ENCODE data around the gene RBM8A.

Gene RBM8A

DNA sequence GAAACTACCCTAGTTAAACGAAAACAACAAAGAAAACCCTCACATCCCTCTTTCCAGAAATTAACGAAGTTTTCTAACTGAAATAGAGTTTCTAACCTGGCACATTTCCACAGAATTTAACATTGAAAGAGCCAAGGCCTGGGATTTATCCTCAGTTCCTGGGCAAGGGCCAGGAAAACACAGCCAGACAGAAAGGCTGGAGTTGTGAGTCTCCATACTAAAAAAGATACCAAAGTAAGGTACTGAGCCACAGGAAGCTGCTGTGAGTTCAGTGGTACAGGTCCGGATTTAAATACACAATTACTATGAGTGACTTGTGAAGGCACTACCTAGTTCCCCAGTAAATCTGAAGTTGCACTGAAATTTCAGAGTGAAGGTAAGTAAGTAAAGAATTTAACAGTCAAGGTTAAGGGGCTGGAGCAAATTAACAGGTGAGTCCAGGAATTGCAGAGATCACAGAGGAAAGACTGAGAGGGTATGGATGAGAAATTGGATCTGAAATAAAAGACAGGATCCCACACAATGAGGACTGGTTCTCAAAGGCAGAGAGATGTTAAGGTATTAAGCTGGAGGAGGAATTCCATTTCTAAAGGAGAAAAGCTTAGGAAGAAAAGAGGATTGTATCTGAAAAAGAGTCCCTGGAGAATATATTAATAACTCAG, 29.6 kb upstream of the RBM8A start:
- in situ Hi-C loops (cut with HindIII; ENCODE audit: low sequenced_read_pairs) = no loop called here
- peak; percentile 47 for DNase-seq (ENCODE audit: low read depth, low spot score)
- H3K4me3 ChIP-seq (ENCODE audit: low read depth, low read length) = peak overlapping the region; percentile 70
- TF ChIP-seq CTCF (IDR thresholded peaks at IDR 0.05; ENCODE audit: low read depth, low read length) = no peak

GRCh38 chr1:145956361-145956760, 29.1 kb upstream of the RBM8A start:
- peak overlapping the region; percentile 70 for H3K4me3 ChIP-seq (ENCODE audit: low read depth, low read length)
- no peak for DNase-seq (ENCODE audit: low read depth, low spot score)
- no peak for TF ChIP-seq CTCF (IDR thresholded peaks at IDR 0.05; ENCODE audit: low read depth, low read length)
- in situ Hi-C loops (cut with HindIII; ENCODE audit: low sequenced_read_pairs) = no loop called here

DNA sequence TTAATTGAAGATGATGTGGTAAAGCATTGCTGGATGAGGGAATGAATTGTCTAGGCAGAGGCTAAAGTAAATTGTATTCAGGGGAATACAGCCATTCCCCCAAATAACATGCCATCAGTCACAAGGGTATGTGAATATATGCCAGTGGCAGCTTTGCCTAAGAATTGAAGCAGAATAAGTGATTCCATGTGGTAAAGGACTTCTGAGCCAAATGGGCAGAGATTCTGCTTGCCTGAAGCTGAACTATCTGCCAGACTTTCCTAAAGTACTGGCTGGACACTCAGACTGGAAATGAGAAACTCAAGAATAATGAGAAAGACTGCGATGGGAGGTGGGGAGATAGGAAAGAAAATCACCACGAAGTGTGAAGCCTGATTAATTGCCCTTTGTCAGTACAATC, 28.2 kb upstream of the RBM8A start:
- no peak for TF ChIP-seq CTCF (IDR thresholded peaks at IDR 0.05; ENCODE audit: low read depth, low read length)
- in situ Hi-C loops (cut with HindIII; ENCODE audit: low sequenced_read_pairs) = no loop called here
- peak overlapping the region; percentile 12 for H3K4me3 ChIP-seq (ENCODE audit: low read depth, low read length)
- DNase-seq (ENCODE audit: low read depth, low spot score) = peak; percentile 10

DNA sequence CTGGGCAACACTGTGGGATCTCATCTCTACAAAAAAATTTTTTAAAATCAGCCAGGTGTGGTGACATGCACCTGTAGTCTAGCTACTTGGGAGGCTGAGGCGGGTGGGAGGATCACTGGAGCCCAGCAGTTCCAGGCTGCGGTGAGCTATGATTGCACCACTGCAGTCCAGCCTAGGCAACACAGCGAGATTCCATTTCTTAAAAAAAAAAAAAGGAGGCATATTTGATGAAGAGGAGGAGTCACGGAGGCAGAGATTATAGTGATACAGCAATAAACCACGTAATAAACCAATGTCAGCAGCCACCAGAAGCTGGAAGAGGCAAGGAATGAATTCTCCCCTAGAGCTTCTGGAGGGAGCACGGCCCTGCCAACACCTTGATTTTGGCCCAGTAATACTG, 26.6 kb upstream of the RBM8A start:
- TF ChIP-seq CTCF (IDR thresholded peaks at IDR 0.05; ENCODE audit: low read depth, low read length) = no peak
- no peak for DNase-seq (ENCODE audit: low read depth, low spot score)
- H3K4me3 ChIP-seq (ENCODE audit: low read depth, low read length) = no peak overlapping the region
- in situ Hi-C loops (cut with HindIII; ENCODE audit: low sequenced_read_pairs) = no loop called here

- no peak for TF ChIP-seq CTCF (IDR thresholded peaks at IDR 0.05; ENCODE audit: low read depth, low read length)
- DNase-seq (ENCODE audit: low read depth, low spot score) = no peak
- H3K4me3 ChIP-seq (ENCODE audit: low read depth, low read length) = no peak overlapping the region
- in situ Hi-C loops (cut with HindIII; ENCODE audit: low sequenced_read_pairs) = no loop called here
Measured at GRCh38 chr1:145952903-145953302, 25.6 kb upstream of the RBM8A start.

DNA sequence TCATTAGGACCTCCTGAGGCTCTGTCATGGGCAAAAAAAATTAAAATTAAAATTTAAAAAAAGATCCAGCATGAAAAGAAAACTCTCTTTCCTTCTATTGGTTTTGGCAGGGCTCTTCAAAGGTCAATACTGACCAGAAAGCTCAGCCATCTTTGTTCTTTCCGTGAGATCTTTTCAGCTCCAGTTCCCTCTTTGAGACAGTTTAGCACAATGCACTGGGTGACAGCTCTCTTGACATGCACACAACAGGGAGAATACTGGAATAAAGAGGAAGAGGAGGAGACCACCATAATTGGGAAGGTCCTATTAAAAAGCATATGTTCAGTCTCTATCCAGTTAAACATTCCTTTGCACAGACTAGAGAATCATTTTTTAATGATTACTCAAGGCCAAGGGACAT, 24.2 kb upstream of the RBM8A start:
- no peak for TF ChIP-seq CTCF (IDR thresholded peaks at IDR 0.05; ENCODE audit: low read depth, low read length)
- in situ Hi-C loops (cut with HindIII; ENCODE audit: low sequenced_read_pairs) = no loop called here
- no peak for DNase-seq (ENCODE audit: low read depth, low spot score)
- no peak overlapping the region for H3K4me3 ChIP-seq (ENCODE audit: low read depth, low read length)
